Measurements from ENCODE around the gene TLE3.

TLE3 gene

DNA sequence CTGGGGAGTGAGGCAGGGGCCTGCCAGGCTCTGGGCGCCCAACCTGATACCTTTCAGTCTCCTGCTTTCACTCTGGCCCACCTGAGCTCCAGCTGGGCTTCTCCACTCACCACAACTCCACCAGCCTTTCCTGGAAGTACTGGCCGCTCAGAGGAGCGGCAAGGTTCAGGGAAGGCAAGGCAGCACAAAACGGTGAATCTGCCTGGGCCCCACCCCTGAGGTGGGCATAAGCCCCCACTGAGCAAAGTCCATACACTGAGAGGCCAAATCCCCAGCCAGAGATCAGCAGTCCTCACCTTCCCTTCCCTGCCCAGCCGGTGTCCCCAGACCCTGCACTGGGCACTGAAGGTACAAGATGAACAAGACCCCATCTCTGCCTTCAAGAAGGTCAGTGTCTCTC is 70.7 kb downstream of the TLE3 start:
- DNase-seq = no peak

DNA sequence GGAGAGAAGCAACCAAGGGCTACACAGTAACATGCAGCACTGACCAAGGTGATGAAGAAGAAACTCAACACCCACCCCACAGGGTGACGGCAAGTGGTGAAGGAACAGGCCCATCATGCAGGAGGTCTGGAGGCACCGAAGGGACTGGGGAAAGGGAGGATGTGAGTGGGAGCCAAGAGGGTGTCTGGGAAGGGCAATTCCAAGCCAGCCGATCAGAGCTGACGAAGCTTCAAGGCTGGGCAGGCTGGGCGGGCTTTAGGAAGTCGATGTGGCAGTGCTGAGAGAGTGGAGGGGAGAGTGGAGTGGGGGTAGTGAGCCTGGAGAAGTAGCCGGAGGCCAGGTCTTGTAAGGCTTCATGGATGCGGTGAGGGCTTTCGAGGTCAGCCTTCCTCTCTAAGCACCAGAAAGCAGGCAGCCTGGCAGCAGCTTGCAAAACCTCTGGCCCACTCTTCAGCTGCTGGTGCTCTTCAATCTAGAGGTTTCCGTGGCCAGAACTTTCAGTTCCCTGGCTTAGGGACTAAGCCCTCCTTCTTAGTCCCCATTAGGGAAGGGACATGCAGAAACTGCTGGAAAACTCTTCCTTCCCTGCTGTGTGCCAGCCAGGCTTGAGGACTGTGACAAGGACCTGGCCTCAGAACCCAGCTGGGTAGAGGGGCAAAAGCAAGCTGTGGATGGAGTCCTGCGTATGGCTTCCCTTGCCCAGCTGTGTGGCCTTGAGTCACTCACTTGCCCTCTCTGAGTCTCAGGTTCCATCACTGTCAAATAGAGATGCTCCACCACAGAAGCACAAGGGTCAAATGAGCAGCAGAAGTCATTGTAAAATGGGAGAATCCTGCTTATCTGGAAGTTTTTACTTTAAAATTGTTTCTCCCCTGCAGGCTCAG is 72.1 kb downstream of the TLE3 start:
- no peak for DNase-seq

DNA sequence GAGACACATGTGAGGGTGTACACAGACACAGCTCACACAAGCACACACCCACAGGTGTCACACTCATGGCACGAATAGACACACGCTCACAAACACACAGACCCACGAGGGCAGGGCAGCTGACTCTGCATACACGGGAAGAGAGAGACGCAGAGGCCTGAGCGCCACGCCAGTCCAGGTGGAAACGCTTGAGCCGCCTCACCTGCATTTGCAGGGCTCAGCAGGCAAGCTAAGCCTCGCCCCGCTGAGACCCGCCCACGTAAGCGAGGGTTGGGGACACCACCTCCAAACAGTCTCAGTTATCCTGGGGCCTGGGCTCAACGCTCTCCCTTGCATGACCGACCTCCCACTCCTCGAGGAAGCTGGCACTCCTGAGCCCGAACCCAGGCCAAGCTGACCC is 73.2 kb downstream of the TLE3 start:
- no peak for DNase-seq

DNA sequence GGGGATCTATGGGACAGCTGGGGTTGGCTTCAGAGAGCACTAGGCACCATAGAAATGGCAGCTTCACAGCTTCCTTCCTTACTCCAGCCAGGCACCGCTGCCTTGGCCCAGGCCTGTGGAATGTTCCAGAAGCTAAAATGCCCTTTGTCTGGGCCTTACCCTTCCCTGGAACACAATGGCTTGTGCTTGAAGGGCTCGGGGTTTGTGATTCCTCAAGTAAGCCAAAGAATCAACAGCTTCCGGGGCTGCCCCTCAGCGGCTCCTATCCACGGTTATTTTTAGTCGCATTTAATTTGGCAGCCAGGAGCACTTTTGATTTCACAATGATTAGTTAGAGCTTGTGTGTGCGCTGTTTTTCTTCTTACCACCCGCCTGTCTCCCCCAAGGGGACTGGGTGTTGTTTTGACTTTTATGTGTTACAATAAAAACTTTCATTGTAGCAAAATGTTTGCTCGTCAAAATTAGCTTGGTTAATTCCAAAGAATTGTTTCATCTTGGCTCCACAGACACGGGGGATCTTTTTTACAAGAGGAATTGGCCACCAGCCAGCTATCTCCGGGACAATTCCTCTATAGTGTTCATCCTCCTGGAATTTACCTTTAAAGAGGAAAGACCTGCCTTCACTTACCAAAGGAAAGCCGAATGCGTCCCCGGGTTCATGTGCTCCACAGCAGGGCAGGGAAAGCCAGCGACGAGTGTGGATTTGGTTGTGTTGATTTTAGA is 73.8 kb downstream of the TLE3 start:
- no peak for DNase-seq

DNA sequence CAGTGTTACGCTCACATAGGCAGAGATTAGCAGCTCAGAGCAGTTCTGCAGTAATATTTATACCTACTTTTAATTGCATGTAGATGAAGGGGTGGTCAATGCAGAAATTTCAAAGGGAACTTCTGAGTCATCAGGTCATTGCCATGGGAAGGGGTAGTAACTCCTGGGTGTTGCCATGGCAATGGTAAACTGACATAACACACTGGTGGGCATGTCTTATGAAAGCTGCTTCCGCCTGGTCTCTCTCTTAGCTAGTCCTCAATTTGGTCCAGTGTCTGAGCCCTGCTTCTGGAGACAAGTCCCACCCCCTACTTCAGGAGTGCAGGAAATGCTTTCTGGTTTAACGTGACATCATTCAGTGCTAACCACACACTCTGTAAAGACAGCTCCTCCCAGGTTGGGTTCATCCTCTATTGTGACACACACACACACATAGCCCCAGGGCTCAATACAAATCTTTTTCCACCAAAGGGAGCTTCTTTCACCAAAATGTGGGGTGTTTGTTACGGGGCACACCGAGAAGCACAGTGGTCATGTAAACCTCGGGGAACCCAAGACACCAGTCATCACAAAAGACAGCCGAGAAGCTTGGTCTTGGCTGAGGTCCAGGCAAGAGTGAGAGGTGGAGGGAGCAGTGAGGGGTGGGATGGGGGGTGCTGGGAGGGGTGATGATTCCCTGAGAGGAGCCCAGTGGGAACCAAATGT is 74.5 kb downstream of the TLE3 start:
- peak; percentile 50 for DNase-seq

DNA sequence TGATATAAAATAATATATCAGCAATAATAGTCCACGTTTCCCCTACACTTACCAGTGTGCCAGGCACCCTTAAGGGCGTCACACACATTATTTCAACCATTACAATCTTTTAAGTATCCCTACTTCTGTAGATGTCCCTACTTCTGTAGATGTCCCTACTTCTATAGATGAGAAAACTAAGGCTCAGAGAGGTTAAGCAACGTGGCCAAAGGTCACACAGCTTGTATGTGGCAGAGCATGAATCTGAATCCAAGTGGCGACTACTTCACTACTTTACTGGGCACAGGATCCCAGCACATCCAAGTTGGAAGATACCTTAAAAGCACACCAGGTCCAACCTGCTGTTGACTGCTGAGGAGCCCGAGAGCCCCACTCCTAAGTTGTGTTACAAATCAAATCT is 77.5 kb downstream of the TLE3 start:
- DNase-seq = no peak

DNA sequence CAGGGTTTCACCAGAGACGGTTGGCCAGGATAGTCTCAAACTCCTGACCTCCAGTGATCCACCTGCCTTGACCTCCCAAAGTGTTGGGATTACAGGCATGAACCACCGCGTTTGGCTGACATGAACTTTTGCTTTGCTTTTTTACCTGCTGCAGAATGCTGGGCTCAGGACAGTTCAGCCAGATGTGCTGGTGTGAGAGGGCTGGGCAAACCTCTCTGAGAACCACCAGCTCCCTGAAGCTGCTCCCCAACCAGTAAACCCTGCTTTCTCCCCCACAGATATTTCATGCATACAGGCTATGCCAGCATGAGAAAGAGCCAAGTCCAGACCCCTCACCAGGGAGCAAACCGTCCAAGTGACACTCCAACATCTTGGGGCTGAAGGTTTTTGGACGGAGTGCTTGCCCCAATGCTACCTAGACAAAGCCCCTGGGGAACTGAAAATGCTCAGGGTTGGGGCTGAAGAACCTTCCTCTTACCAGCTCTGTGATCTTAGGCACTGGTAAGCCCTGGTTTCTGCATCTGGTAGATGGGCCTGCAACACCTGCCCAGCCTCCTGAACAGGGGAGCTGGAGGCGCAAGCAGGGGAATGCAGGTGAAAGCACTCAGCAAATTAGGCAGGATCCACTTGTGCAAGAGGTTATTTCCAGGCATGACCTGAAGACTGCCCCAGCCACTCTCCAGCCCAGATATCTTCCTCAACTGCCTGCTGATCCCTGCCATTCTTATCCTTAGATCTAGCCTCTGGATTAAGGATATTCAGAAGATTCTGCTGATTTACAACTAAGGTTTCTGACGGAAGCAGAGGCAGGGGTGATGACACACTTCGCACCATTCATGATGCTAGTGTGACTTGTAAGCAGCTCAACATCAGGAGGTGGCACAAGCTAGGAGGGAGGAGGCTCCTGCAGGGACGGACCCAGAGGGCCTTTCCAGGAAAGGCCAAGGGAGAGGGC is 78.8 kb downstream of the TLE3 start:
- no peak for DNase-seq

DNA sequence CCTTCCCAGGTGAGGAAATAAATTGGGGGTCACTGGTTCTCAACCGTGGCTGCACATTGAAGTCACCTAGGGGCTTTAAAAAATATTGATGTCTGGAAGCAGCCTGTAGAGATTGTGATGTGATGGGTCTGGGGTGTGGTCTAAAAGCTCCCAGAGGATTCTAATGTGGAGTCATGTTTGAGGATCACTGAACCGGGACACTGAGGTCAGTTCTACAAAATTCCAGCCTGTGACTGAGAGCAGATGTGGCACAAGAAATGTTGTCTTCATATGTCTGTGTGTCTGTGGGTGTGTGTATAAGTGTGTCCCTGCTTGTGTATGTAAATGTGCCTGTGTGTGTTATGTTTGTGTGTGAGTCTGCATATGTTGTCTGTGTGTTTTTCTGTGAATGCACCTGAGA is 79.9 kb downstream of the TLE3 start:
- no peak for DNase-seq

DNA sequence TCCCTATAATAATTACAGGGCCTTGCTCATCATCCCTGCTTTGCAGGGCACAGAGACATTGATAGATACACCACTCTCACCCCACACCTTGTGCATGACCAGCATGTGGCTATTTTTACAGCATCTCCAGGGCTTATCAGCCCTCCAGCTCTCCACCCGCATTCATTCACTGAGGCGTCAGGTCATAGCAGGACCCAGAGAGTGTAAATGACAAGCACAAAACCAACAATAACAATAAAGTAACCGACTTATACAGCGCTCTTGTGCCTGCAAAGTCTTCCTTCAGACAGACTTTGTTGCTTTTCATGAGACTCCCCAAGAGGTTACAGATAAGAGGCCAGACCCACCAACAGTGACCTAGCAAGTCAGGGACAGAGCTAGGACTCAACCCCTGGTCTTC is 80.7 kb downstream of the TLE3 start:
- DNase-seq = no peak

DNA sequence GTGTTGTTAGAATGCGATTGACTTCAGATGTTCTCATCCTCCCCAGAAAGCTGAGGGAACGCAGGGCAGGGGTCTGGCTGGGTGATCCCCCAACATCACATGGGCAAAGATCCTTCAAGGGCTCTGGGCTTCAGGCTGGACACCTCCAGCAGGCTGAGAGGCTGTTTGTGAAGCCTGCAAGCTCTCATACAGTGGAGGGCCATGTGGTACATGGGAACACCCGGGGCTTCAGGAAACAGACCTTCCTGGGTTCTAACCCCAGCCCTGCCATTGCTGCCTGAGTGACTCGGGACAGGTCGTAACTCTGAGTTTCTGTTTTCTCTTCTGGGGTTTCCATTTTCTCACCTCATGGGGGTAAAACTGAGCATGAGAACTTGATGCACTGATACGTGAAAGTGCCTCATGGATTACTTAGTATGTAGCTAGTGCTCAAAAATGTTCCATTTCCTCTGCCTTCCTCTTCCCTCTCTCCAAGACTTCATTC is 81.2 kb downstream of the TLE3 start:
- DNase-seq = no peak

DNA sequence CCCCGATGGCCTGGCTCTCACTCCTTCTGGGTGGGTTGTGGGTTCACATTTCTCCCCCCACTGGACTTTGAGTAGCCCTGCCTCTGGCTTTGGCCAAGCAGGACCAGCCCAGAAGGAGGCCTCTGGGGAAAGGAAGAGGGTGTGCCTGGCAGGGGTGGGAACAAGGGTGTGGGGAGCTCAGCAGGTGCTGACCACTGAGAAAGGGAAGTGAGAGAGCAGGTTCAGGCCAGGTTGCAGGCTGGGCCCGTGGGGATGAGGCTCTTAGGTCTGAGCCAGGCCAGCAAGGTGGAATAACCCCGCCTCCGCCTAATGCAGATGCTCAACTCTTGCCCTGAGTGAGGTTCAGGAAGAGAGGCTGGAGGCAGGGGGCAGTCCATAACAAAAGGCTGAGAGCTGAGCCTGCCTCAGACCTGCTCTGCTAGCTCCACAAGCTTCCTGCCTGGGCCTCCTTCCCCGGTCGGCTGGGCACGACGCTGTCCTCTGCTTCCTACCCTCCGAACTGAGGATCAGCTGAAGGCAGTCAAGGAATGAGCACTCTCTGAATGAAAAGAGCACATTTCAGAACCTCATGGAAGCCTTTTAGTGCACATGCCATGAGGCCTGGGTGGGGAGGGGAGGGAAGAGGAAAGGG is 82.7 kb downstream of the TLE3 start:
- DNase-seq = peak; percentile 17

DNA sequence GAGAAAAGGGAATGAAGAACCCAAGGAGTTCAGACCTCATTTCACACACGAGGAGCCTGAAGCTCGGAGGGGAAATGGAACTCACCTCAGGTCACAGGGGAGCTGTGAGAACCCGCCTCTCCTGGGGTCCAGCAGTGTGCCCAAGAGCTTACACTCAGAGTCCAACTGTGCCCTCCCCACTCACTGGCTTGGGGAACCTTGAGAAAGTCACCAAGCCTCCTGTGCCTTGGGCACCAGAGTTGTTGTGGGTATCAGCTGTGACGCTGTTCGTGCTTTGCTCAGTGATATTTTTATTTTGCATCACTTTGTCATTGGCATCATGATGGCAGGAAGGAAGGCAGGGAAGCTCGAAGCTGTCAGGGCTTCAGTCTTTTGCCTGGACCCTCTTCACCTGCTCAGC is 83.4 kb downstream of the TLE3 start:
- DNase-seq = no peak

DNA sequence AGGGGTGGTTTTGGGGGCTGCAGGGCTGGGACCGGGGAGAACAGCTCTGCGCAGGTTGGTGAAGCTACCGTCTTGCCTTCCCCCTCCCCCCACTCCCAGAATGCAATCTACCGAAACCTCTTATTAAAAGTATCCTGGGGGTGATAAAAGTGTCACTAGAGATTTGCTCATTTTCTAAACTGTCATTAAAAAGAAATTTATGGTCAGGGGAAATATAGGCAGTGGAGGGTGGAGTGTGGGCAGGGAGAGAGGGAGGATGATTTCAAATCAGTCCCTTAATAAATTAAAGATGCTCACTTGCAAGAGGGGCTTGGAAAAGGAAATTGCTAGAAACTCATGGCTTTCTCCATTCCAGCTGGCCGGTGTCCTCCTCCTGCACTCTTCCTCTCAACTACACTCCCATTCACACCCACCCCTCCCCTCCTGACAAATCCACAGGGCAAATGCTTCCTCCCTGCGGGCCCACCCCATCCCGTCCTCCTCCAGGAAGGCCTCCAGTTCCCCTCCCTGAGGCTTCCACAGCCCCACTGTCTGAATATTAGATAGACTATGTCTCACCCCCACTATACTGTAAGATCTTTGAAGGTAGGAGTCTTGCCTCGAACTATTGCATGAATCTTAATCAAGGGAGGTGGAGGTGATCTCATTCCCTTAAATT is 83.9 kb downstream of the TLE3 start:
- no peak for DNase-seq

DNA sequence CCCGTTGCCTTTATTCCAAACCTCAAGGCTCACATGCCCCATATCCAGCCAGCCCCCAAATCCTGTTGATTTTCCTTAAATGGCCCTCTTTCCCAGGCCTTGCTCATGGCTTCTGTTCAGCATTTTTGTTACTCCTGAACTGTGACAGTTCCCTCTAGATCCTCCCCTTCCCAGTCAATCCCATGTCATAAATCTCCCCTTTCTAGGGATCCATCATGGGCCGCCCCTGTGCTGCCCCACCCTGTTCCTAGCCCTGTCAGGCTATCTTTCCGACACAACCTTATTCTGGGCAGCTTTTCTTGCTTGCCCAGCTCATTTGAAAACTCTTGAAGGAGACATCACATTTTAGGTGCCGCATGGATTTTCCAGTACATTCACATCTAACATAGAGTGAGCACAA is 84.8 kb downstream of the TLE3 start:
- DNase-seq = no peak

DNA sequence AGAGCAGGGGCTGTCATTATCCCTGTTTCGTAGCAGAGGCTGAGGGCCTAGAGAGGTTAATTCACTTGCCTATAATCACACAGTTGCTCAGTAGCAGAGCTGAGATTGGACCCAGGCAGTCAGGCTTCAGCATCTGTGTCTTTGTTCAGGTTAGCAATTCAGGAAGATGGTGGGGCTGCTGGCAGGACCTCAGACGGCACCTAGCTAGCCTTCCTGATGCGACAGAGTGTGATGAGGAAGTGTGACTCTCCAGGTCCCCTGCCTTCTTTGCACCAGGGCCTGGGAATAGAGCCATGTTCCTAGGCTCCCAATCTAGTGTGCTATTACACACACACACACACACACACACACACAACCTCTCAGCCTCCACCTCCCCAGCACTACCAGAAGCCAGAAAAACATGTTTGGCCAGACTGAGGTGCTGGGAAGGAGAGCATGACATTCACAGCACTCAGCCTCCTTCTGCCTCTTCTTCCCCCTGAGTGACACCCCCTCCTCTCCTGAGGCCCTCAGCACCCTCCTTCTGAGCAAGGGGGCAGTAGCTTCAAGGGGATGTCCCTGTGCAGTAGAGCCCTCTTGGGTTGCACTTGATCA is 88.9 kb downstream of the TLE3 start:
- DNase-seq = no peak

DNA sequence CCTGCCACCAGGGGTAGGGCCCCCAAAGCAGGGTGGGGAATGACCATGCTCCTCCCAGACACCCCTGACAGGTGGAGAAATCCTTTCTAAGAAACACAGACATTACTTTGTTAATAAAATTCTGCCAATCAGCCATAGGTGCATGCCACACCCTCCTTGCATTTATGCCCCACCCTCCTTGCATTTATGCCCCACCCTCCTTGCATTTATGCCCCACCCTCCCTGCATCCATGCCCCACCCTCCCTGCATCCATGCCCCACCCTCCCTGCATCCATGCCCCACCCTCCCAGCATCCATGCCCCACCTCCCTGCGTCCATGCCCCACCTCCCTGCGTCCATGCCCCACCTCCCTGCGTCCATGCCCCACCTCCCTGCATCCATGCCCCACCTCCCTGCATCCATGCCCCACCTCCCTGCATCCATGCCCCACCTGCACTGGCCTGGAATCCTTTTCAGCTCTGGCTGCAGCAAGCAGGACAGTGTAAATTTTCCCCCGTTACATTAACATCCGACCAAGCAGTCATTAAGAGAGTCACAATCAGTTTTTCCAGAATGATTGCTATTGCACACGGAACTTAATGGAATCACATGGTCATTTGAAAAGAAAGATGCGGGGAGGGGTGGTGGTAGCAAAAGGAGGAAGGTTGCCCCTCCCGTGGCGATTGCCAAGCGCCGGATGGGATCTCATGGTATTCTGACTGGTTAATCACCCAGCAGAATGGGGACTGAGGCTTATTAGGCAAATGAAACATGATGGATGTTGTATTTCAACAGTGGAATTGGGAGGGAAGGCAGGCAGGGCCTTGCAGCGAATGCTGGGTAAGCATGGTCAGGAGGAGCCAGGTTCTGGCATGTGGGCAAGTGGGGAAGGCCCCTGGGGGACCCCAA is 91.2 kb downstream of the TLE3 start:
- DNase-seq = no peak

DNA sequence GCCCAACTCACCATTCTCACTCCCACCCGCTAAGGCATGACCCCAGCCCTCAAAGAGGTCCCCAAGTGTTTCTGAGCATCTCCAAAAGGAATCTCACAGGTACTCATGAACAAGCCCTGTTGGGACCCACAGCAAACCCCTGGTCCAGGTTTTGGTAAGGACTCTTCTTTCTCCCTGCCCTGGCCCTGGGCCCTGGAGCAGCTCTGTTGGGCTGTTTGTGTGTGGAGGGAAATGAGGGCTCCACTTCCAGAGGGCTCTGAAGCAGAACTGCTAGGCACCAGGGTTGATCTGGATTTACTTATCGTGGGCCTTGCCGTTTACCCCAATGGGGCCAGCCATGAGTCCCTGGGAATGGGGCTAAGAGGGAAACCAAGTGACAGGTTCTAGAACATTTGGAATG is 92.9 kb downstream of the TLE3 start:
- no peak for DNase-seq

DNA sequence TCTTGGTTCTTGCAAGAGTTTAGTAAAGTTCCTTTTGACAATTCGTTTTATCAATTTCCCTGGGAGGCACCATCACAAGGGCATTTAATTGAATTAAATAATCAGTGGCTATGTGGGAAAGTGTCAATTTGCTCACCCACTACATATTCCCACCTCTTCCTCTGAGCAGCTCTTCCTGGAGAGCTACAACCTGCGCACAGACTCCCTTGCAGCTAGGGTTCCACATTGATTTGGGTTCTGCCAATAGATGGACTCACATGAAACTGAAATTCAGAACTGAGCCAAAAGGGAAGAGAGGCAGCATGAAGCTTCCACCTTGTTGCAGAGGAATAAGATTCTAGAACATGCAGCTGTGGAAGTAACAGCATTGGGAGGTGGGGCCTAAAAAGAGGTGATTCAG is 94.8 kb downstream of the TLE3 start:
- DNase-seq = no peak

DNA sequence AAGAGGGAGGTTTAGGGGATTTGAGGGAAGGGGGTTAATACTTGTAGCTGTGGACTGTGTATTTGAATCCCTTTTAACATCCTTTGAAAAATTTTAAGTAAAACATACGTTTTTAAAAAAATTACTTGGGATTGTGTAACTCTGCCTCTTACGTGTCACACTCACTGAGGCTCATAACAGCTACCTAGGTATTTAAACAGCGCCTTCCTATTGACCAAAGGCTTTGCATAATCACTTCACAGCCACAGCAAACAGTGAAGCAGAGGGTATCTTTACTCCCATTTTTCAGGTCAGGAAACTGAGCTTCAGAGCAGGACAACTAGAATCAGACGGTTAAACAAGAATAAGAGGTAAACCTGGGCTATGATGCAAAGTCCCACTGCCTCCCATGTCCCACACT is 95.9 kb downstream of the TLE3 start:
- no peak for DNase-seq

Measured in DMS153 (cell line).